Ascending aorta (tissue), 2 donors: ENCODE data around the gene GRIA1. TPM values are rescaled to one million over a fixed set of nuclear protein-coding genes. Genes with fewer than 3 reads are reported as not detected.
"Not testable (repeated sequence)": the region's sequence is repeated elsewhere in the genome, so short reads cannot be mapped to it uniquely, and the experiment has no call there.

Experiments used
- DNase-seq, 2 donors: peaks; one replicate each; pipeline ENCODE4 v3.0.0-alpha.2; 2019; ENCODE audit warnings: low spot score in 2 of 2
- H3K27ac ChIP-seq, 2 donors: fragments of 200-600 bp; sonication (generic); one replicate each; pipeline ENCODE4 v1.5.1; 2016 to 2017; ENCODE audit warnings: mild to moderate bottlenecking in 1 of 2
- H3K27me3 ChIP-seq: fragments of 200-600 bp; sonication (generic); one replicate; pipeline ENCODE4 v1.5.1; 2017
- H3K36me3 ChIP-seq, 2 donors: fragments of 200-600 bp; sonication (generic); one replicate each; pipeline ENCODE4 v1.5.1; 2016
- H3K4me1 ChIP-seq, 2 donors: fragments of 200-600 bp; sonication (generic); one replicate each; pipeline ENCODE4 v1.5.1; 2016 to 2017; ENCODE audit warnings: mild to moderate bottlenecking in 1 of 2
- H3K4me3 ChIP-seq, 2 donors: fragments of 200-600 bp; sonication (generic); one replicate each; pipeline ENCODE4 v1.5.1; 2016 to 2017; ENCODE audit warnings: mild to moderate bottlenecking in 1 of 2
- H3K9me3 ChIP-seq, 2 donors: fragments of 200-600 bp; sonication (generic); one replicate each; pipeline ENCODE4 v1.5.1; 2016
- intact Hi-C: fragments of 100-400 bp; cut with DNase I; formaldehyde crosslinking; loops from one replicate; pipeline ENCODE4 v1.15.1; 2023
- total RNA-seq: library from RNA; depleted of rRNA; stranded (reverse); fragments of >200 nt; gene quantifications from one replicate; pipeline ENCODE4 v1.1.0, GENCODE V29; 2016
- TF ChIP-seq, protein P1 (sequence below), 3 experiments: fragments of 200-600 bp in 2 of 3; fragments of 450-650 bp in 1 of 3; sonication (generic) in 2 of 3; IDR thresholded peaks; one replicate each; pipeline ENCODE4 v1.5.1; 2016 to 2019; ENCODE audit warnings: antibody characterized with exemption in 3 of 3, mild to moderate bottlenecking in 1 of 3, moderate library complexity in 1 of 3

Gene GRIA1
- total RNA-seq, 1 donor from 2014 or later, result 7.0 TPM

DNA sequence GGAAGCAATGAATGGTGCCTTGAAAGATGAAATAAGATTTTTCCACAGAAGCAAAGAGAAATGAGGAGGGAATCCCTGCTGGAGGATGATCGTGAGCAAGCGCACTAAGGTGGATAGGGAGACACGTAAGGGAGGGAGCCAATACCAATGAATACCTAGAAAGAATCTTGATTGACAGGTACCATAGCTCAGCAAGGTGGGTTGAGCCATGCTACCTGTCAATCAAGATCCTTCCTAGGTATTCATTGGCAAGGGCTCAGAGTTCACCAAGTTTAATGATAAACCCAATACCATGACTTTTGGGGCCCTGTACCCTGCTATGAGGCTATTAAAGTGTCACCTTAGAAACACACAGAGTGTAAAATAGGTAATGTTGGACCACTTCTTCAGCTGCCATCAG is 226.8 kb downstream of the GRIA1 start:
- intact Hi-C loops, result no loop called here
- DNase-seq, result no peak

DNA sequence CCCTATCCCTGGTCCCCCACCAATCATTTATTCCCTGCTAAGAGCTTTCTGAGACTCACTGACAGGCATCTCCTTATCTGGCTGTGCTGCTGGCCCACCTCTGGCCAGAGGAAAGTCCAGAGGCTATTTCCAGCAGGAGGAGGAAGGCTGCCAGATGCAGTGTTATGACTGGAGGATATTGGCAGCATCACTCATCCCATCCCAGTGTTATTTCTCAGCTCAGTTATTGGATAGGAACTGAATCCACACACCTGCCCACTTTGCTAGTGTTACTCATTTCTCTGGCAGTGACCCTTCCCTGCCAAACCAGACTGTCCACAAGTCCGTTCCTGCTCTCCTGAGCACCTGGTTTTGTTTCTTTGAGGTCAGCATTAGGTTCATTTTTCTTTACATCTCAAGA is 228.2 kb downstream of the GRIA1 start:
- no peaks in the 10 kb centered on the region for H3K9me3 ChIP-seq
- TF ChIP-seq, protein P1, sequence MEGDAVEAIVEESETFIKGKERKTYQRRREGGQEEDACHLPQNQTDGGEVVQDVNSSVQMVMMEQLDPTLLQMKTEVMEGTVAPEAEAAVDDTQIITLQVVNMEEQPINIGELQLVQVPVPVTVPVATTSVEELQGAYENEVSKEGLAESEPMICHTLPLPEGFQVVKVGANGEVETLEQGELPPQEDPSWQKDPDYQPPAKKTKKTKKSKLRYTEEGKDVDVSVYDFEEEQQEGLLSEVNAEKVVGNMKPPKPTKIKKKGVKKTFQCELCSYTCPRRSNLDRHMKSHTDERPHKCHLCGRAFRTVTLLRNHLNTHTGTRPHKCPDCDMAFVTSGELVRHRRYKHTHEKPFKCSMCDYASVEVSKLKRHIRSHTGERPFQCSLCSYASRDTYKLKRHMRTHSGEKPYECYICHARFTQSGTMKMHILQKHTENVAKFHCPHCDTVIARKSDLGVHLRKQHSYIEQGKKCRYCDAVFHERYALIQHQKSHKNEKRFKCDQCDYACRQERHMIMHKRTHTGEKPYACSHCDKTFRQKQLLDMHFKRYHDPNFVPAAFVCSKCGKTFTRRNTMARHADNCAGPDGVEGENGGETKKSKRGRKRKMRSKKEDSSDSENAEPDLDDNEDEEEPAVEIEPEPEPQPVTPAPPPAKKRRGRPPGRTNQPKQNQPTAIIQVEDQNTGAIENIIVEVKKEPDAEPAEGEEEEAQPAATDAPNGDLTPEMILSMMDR (IDR thresholded peaks at IDR 0.05), result no peak
- DNase-seq, result no peak
- no peak overlapping the region for H3K4me3 ChIP-seq
- intact Hi-C loops, result no loop called here
- peaks cover 5 to 6% of the 10 kb centered on the region in 2 donors for H3K4me1 ChIP-seq
- no peaks in the 10 kb centered on the region for H3K27me3 ChIP-seq
- no peaks in the 10 kb centered on the region for H3K36me3 ChIP-seq
- H3K27ac ChIP-seq, result peak overlapping the region; percentile 69 to 72

More for the DNA sequence above, 226.8 kb downstream of the GRIA1 start:
- Histone ChIP-seq H3K9me3 (no peaks in the 10 kb centered on the region), H3K36me3 (no peaks in the 10 kb centered on the region), H3K4me3 (no peak overlapping the region), H3K27ac (no peak overlapping the region), H3K4me1 (peaks cover 5 to 6% of the 10 kb centered on the region in 2 donors), H3K27me3 (no peaks in the 10 kb centered on the region)
- TF ChIP-seq, protein P1 (IDR thresholded peaks at IDR 0.05), result no peak

- TF ChIP-seq, protein P1 (IDR thresholded peaks at IDR 0.05), result no peak
- no peak for DNase-seq
- Histone ChIP-seq H3K4me3 (no peak overlapping the region), H3K27ac (peak overlapping the region; percentile 69 to 72), H3K27me3 (no peaks in the 10 kb centered on the region), H3K36me3 (no peaks in the 10 kb centered on the region), H3K9me3 (no peaks in the 10 kb centered on the region), H3K4me1 (peaks cover 5 to 6% of the 10 kb centered on the region in 2 donors)
- intact Hi-C loops, result no loop called here
Measured at GRCh38 chr5:153719324-153719723, 228.9 kb downstream of the GRIA1 start.

DNA sequence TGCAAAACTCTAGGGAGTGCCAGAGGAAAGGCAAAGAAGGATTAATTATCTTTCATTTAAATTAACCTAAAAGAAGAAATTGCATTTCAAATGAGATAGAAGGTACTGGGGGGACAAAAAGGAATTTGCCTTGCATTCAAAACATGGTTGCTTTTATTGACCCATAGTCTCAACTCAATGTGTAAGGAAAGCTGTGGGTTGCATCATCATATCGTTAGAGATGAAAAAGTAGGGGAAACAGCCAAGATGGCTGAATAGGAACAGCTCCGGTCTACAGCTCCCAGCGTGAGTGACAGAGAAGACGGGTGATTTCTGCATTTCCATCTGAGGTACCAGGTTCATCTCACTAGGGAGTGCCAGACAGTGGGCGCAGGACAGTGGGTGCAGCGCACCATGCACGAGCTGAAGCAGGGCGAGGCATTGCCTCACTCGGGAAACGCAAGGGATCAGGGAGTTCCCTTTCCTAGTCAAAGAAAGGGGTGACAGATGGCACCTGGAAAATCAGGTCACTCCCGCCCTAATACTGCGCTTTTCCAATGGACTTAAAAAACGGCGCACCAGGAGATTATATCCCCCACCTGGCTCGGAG is 232.6 kb downstream of the GRIA1 start:
- H3K27me3 ChIP-seq, DNase-seq, H3K9me3 ChIP-seq, H3K4me1 ChIP-seq, intact Hi-C loops, H3K27ac ChIP-seq, H3K36me3 ChIP-seq, H3K4me3 ChIP-seq: not testable (repeated sequence)

DNA sequence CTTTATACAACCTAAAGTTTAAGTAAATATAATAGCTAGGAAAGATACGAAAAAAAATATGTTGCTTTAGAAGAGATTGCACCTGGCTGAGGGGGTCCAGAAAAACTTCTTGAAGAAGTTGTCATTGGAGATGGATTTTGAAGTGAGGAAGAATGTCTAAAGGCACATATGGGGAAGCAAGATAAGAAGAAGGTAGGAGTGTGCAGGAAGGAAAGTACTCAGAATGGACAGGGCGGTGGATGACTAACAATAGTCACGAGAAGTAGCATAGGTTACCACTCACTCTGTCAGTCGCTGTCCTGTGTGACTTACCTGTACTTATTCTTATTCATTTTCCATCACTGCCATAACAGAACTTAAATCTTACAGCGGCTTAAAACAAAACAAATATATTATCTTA is 251.6 kb downstream of the GRIA1 start:
- Histone ChIP-seq H3K36me3 (no peaks in the 10 kb centered on the region), H3K4me3 (no peak overlapping the region), H3K4me1 (no peaks in the 10 kb centered on the region), H3K9me3 (no peaks in the 10 kb centered on the region), H3K27me3 (no peaks in the 10 kb centered on the region), H3K27ac (no peak overlapping the region)
- TF ChIP-seq, protein P1 (IDR thresholded peaks at IDR 0.05), result no peak
- intact Hi-C loops, result no loop called here
- no peak for DNase-seq

- intact Hi-C loops, result no loop called here
- Histone ChIP-seq H3K4me1 (no peaks in the 10 kb centered on the region), H3K9me3 (no peaks in the 10 kb centered on the region)
Measured at GRCh38 chr5:153744751-153745150, 254.3 kb downstream of the GRIA1 start.

More at GRCh38 chr5:153744751-153745150, 254.3 kb downstream of the GRIA1 start:
- H3K27ac ChIP-seq, result no peak overlapping the region
- no peaks in the 10 kb centered on the region for H3K36me3 ChIP-seq
- DNase-seq, result no peak
- no peaks in the 10 kb centered on the region for H3K27me3 ChIP-seq
- no peak overlapping the region for H3K4me3 ChIP-seq
- TF ChIP-seq, protein P1 (IDR thresholded peaks at IDR 0.05), result no peak
